Adrenal gland (tissue), 12 donors: ENCODE measurements around the gene ARPP21. TPM values are rescaled to one million over a fixed set of nuclear protein-coding genes. Genes with fewer than 3 reads are reported as not detected.

Source experiments
- DNase-seq, 7 donors: peaks; one replicate each; pipeline ENCODE4 v3.0.0-alpha.2; 2019 to 2020
- H3K27ac ChIP-seq, 5 donors: fragments of 200-600 bp; sonication (generic) in 4 of 5; 1 replicate in 3 of 5; 2 replicates in 2 of 5; pipeline versions ENCODE4 v1.5.1 to v1.8.0; 2016 to 2020; ENCODE audit warnings: mild to moderate bottlenecking in 1 of 5
- H3K27me3 ChIP-seq: fragments of 200-600 bp; 2 replicates; pipeline ENCODE4 v1.8.0; 2021
- H3K36me3 ChIP-seq, 2 donors: fragments of 200-600 bp; replicated peaks in 1 of 2; 1 replicate in 1 of 2; 2 replicates in 1 of 2; pipeline versions ENCODE4 v1.5.1 to v1.8.0; 2018 to 2022
- H3K4me1 ChIP-seq, 2 donors: fragments of 200-600 bp; replicated peaks in 1 of 2; 1 replicate in 1 of 2; 2 replicates in 1 of 2; pipeline versions ENCODE4 v1.5.1 to v1.8.0; 2018 to 2021
- H3K4me3 ChIP-seq, 4 donors: fragments of 200-600 bp; sonication (generic) in 3 of 4; one replicate each; pipeline ENCODE4 v1.5.1; 2016 to 2018
- H3K9me3 ChIP-seq, 3 donors: fragments of 200-600 bp; sonication (generic) in 1 of 3; replicated peaks in 1 of 3; 1 replicate in 2 of 3; 2 replicates in 1 of 3; pipeline versions ENCODE4 v1.5.1 to v1.8.0; 2016 to 2021
- POLR2A ChIP-seq, 2 donors: fragments of 450-650 bp; IDR thresholded peaks; one replicate each; pipeline ENCODE4 v1.6.1; 2017; ENCODE audit warnings: antibody characterized with exemption in 2 of 2, mild to moderate bottlenecking in 2 of 2, moderate library complexity in 1 of 2
- WGBS, 4 donors: extraction: QIAGEN DNeasy Blood & Tissue Kit in 2 of 4; methylation state at CpG; one replicate each; pipeline versions ENCODE4 v1.1.5 to v1.1.7; 2013 to 2017; 5-methylcytosine and 5-hydroxymethylcytosine counted together
- intact Hi-C, 2 donors: fragments of 100-400 bp; cut with DNase I; formaldehyde crosslinking; loops; one replicate each; pipeline versions ENCODE4 v1.14.1 to v1.15.0; 2022 to 2023
- polyA plus RNA-seq, 3 donors: library from polyadenylated mRNA; stranded (reverse); fragments of 200-250 nt in 2 of 3; fragments of 350-450 nt in 1 of 3; fragmentation: Illumina TruSeq in 1 of 3; extraction: RNeasy Lipid Tissue Mini Kit (QIAGEN cat#74804) in 1 of 3; gene quantifications; one replicate each; pipeline ENCODE4 v1.2.3, GENCODE V29; 2013 to 2014
- total RNA-seq, 9 donors: library from RNA; depleted of rRNA in 4 of 9; stranded (reverse); fragments of >200 nt in 4 of 9; fragments of 120-200 nt in 1 of 9; fragmentation: NEBNext Ultra II Directional in 1 of 9; extraction: Animal tissue kit (Norgen Biotek cat#: 25700) in 1 of 9; gene quantifications; one replicate each; pipeline versions ENCODE4 v1.1.0 to v1.2.4, GENCODE V29; 2013 to 2023
- TF ChIP-seq, protein P1 (sequence below), 6 experiments: fragments of 450-650 bp in 4 of 6; fragments of 200-600 bp in 2 of 6; sonication (generic) in 1 of 6; IDR thresholded peaks; 1 replicate in 5 of 6; 2 replicates in 1 of 6; pipeline versions ENCODE4 v1.5.1 to v1.8.0; 2016 to 2021; ENCODE audit warnings: antibody characterized with exemption in 6 of 6, mild to moderate bottlenecking in 2 of 6, moderate library complexity in 1 of 6
- donor health status: healthy with polysubstance abuse.
- donor health status: Bipolar disorder and iron deficiency.
- donor health status: DM: yes; HTN: yes; CAD: no.
- donor health status: DM: no; HTN: no; CAD: no.
- donor health status: DM: no; HTN: no; CAD: no.
- donor health status: DM: yes; HTN: yes; CAD: no.

Gene ARPP21
- total and polyA plus RNA-seq, 12 donors: 0.32 to 0.79 (median 0.72) TPM; not detected in 9

DNA sequence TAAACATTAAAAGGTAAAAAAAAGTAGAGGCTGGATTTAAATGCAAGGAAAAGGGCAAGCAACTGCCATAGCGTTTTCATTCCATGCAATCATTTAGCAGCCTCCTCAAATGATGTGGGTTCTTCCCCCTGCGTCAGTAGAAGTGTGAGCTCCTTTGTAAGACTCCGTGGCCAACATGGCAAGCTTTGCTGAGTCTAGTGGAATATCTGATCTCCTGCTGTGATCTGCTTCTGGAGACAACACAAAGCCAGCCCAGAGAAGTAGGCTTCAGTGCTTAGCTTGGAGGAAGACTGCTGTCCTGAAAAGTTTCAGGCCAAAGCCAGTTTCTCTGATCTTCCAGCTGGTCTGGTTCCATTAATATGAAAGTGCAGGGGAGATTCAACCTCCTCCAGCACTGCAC, 70.4 kb downstream of the ARPP21 start:
- H3K4me3 ChIP-seq: no peak overlapping the region
- 74 to 81% (median 77%) methylated on average over 3 of the region's 3 CpGs for WGBS, 4 donors
- no peak overlapping the region for H3K27ac ChIP-seq
- TF ChIP-seq, protein P1, sequence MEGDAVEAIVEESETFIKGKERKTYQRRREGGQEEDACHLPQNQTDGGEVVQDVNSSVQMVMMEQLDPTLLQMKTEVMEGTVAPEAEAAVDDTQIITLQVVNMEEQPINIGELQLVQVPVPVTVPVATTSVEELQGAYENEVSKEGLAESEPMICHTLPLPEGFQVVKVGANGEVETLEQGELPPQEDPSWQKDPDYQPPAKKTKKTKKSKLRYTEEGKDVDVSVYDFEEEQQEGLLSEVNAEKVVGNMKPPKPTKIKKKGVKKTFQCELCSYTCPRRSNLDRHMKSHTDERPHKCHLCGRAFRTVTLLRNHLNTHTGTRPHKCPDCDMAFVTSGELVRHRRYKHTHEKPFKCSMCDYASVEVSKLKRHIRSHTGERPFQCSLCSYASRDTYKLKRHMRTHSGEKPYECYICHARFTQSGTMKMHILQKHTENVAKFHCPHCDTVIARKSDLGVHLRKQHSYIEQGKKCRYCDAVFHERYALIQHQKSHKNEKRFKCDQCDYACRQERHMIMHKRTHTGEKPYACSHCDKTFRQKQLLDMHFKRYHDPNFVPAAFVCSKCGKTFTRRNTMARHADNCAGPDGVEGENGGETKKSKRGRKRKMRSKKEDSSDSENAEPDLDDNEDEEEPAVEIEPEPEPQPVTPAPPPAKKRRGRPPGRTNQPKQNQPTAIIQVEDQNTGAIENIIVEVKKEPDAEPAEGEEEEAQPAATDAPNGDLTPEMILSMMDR (IDR thresholded peaks at IDR 0.05): no peak
- TF ChIP-seq POLR2A (IDR thresholded peaks at IDR 0.05): no peak
- H3K27me3 ChIP-seq: no peaks in the 10 kb centered on the region
- no peaks in the 10 kb centered on the region for H3K9me3 ChIP-seq
- DNase-seq: no peak
- no peaks in the 10 kb centered on the region for H3K4me1 ChIP-seq
- intact Hi-C loops: no loop called here
- H3K36me3 ChIP-seq: no peaks in the 10 kb centered on the region

DNA sequence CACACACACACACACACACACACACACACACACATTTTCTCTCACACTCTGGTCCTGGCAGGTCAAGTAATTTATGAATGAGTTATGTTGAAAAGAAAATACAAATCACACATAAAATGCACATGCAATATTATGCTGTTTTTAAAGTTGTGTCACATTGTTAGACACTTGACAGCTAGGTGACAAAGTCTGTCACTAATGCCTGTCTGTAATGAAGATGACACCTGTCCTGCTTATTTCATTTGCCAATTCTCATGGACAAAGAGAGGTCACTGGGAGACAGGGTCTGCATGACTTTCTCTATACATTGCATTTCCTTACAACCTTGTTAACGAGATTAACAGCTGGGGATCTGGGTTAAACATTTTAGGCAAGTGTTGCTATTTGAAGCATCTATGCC, 71.2 kb downstream of the ARPP21 start:
- H3K27ac ChIP-seq: no peak overlapping the region
- TF ChIP-seq, protein P1 (IDR thresholded peaks at IDR 0.05): no peak
- TF ChIP-seq POLR2A (IDR thresholded peaks at IDR 0.05): no peak
- H3K9me3 ChIP-seq: no peaks in the 10 kb centered on the region
- no peaks in the 10 kb centered on the region for H3K27me3 ChIP-seq
- H3K36me3 ChIP-seq: no peaks in the 10 kb centered on the region
- intact Hi-C loops: no loop called here
- DNase-seq: no peak
- WGBS, 4 donors: 58 to 80% (median 68%) methylated on average over 1 of the region's 1 CpG
- H3K4me3 ChIP-seq: no peak overlapping the region
- H3K4me1 ChIP-seq: no peaks in the 10 kb centered on the region

DNA sequence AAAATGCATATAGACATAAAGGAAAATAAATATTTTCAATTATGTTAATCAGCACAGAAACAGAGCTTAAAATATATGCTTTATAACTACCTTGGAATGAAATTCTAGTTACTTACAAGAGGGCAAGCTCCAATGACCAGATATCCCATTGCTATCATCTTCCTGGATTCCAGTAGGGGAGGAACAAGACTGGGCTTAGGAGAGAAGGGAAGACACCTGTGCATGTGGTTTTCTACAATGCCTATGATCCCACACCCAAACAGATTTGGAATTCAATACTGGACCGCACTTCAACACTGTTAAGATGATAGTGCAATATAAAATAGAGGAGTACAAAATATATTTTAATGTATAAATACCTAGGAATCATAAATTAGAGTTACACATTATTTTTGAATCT, 79.6 kb downstream of the ARPP21 start:
- H3K4me3 ChIP-seq: no peak overlapping the region
- no peaks in the 10 kb centered on the region for H3K27me3 ChIP-seq
- no peak overlapping the region for H3K27ac ChIP-seq
- WGBS, 4 donors: 92 to 95% (median 93%) methylated on average over 1 of the region's 1 CpG
- intact Hi-C loops: no loop called here
- no peaks in the 10 kb centered on the region for H3K9me3 ChIP-seq
- TF ChIP-seq POLR2A (IDR thresholded peaks at IDR 0.05): no peak
- TF ChIP-seq, protein P1 (IDR thresholded peaks at IDR 0.05): no peak
- no peaks in the 10 kb centered on the region for H3K36me3 ChIP-seq
- no peaks in the 10 kb centered on the region for H3K4me1 ChIP-seq
- no peak for DNase-seq

DNA sequence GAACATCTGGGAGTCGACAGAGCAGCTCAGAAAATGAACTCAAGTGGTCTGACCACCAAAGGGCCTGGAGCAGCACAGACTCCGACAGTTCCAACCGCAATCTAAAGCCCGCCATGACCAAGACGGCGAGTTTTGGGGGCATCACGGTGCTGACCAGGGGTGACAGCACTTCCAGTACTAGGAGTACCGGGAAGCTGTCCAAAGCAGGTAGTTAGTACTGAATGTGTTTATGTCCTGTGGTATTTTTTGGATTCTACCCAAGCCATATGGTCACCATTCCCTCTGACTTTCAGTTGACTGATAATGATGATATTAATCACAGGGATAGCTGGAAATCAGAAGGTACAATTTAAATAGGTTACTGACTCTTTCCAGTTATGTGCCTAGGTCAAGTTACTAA, 82.3 kb downstream of the ARPP21 start:
- Histone ChIP-seq H3K27me3 (no peaks in the 10 kb centered on the region), H3K36me3 (no peaks in the 10 kb centered on the region), H3K9me3 (no peaks in the 10 kb centered on the region), H3K4me1 (no peaks in the 10 kb centered on the region), H3K27ac (no peak overlapping the region), H3K4me3 (no peak overlapping the region)
- no peak for DNase-seq
- intact Hi-C loops: no loop called here
- TF ChIP-seq, protein P1 (IDR thresholded peaks at IDR 0.05): no peak
- no peak for TF ChIP-seq POLR2A (IDR thresholded peaks at IDR 0.05)
- 84 to 92% (median 86%) methylated on average over 7 to 8 of the region's 8 CpGs for WGBS, 4 donors
